Stimulated activated naive CD8-positive, alpha-beta T cell treated with anti-CD3 and anti-CD28 coated beads, Interleukin-15, Interleukin-2, amounts not matched to agents 100 U/mL and 50 U/mL, for 24 hours (primary cell): ENCODE results near the gene MLLT10.

Experiments used
- ATAC-seq: fragments of 150-1000 bp; cut with Tn5 transposase; one replicate; pipeline ENCODE4 v1.10.0; 2021
- DNase-seq: peaks from one replicate; pipeline ENCODE4 v3.0.0; 2021

The MLLT10 gene

GRCh38 chr10:21501731-21502347, 32.2 kb upstream of the MLLT10 start:
- ATAC-seq = no peak

DNA sequence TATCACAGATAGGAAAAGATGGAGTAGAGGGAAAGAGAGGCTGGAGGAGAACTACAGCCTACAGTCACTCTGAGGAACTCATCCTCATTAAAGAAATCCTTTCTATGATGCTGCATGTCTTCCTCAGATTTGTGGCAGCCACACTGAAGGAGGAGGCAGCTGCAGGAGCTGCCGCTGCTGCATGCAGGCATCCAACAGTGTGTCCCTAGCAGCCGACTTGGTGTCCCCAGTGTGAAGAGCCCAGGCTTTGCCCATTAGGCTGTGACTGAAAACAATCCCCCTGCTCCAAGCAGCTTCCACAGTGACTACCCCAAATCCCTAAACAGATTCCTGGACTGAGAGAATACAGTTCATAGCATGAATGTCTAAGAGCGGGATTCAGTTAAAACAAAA, 31.7 kb upstream of the MLLT10 start:
- no peak for ATAC-seq
- no peak for DNase-seq

More at GRCh38 chr10:21501731-21502347, 32.2 kb upstream of the MLLT10 start:
- DNase-seq = no peak

DNA sequence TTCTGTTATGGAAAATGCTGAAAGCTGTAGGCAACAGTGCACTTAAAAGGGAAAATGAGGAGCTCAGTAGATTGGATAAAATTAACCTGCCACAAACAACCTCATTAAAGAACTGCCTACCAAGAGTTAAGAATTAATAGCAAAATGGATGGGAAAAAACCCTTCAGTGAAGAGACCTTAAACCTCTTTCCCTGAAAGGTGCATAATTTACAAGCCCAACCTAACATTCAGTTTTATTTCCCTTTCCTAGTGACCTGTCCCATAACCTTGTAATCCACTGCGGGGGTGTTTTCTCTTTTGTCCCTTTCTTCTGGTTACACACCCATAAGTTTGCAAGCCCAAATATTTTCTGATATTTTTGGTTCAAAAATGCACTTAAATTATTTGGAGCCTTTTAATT, 30.5 kb upstream of the MLLT10 start:
- DNase-seq = no peak
- ATAC-seq = no peak

DNA sequence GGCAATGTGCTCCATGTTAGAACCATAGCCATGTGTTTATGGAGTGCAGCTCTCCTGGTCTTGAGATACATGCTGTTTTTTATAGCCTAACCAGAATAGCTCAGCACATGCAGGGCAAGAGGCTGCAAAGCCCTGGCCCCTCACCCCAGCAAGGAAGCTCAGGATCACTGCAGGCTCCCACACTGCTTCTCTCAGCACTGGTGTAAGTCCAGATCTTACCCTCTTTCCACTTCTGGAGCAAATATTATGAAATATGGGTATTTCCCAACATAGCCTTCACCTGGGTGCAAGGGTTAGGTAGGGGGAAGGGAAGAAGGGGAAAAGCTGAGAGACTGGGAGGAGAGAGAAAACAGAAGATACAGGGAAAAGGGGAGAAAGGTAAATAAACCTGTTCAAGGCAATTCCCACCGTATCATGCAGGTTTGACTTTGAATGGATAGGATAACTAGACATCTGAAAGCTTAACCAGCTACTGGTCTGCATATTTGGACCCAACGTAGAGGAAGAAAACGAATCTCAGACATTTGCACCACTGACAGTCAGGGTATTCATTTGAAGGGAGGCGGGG, 28.2 kb upstream of the MLLT10 start:
- ATAC-seq (no peak), DNase-seq (no peak)

- DNase-seq = no peak
- ATAC-seq = no peak
Observed at GRCh38 chr10:21506351-21506750, 27.7 kb upstream of the MLLT10 start.

DNA sequence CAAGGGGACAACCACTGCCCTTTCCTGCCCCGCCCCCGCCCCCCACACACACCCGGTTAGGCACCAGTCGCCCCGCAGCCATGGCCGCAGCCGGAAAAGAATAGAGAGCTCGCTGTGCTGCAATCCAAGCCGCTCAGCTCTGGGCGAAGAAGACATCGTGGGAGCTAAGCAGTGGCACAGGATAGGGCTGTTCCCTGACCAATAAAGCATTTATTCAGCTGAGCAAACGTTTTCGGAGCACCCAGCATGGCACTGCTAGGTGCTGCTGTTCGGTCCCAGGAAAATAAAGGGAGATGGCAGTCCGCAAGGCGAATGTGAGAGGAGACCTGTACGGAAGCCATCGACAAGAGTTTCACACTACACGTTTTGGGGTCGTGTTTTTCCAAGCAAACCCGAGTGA, 26.9 kb upstream of the MLLT10 start:
- DNase-seq (no peak), ATAC-seq (no peak)

DNA sequence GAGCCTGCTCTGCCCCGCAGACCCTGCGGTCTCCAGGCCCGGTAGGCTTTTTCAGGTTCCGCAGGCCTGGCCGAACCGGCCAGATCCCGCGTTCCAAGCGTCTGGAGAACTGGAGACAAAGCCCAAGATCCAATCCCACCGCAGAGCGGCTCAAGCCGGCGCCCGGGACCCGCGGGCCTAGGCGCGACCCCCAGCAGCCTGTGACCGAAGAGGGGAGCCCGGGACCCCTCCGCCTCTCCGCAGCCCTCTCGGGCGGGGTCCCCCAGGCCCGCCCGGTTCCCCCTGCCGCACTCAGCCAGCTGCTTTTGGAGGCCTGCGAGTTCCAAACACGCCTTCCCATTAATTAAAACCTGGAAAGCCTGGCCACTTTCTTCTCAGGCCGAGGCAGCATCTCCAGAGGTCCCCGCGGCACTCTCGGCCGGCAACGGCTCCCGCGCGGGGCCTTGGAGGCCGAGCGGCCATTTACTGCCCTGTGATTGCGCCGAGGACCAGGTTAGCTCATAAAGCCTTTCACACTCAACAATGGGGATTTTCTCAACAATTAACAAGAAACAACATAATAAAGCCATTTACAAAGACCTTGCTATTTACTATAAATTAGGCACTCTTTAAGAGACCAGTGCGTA, 25.2 kb upstream of the MLLT10 start:
- no peak for ATAC-seq
- no peak for DNase-seq

DNA sequence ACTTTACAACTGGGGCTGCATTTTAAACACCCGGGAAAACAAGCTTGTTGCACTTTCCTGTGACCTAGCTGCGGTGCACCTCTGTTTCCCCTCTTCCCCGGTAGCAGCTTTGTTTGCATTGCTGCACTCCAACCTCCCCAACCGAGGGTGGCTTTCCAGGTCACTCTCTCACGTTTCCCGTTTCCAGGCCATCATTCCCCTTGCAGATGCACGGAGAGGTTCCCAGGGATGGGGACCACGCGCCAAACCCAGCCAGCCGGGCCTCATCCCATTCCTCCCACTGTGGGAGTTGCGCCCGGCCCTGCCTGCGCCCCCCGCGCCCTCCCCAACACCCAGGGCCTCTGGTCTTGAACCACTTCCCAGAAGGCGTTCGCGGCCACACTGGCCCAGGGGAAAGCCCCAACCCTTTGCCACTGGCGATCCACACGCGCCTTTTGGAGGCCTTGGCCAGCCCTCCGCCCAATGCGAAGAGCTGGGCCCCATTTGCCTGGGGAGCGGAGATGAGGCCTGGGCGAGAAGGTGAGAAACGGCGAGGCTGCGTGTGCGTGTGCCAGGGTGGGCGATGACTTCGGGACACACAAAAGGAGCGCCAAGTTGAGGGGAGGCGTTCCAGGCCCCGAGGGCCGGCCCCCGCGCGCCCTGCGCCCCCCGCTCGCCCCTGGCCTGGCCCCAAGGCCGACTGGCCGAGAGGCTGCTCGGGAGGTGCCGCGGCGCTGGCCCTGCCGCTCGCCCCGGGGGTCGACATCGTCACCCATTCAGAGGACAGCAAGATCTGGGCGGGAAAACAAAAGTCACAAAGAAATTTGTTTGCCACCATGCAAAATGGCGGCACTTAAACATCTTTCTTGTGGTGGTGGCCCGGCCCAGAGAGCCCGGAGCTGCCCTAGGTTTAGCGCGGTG, 24.4 kb upstream of the MLLT10 start:
- ATAC-seq (no peak), DNase-seq (no peak)

- no peak for DNase-seq
- ATAC-seq = no peak
Observed at GRCh38 chr10:21510241-21511094, 23.6 kb upstream of the MLLT10 start.

DNA sequence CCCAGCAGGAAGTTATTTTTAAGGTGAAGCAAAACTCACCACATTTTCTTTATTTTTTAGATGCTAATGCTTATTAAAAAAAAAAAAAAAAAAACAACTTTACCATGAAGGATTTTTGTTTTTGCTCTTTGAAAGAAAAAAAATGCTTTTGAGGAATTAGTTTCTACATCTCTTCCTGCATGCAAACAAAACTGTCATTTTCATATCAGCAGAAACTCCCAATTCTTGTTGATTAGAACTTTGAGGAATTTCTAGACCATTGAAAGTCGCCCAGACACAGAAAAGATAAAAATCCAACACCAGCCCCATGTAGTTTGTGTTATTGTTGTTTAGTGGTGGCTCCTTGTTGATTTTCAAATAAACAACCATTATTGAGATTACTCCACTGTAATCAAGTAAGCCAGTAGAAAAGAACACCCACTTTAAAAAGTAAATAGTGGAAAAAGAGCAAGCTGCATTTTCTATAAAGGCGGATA, 22.9 kb upstream of the MLLT10 start:
- no peak for ATAC-seq
- DNase-seq = no peak

GRCh38 chr10:21511946-21512572, 22.0 kb upstream of the MLLT10 start:
- DNase-seq = no peak
- ATAC-seq = no peak

DNA sequence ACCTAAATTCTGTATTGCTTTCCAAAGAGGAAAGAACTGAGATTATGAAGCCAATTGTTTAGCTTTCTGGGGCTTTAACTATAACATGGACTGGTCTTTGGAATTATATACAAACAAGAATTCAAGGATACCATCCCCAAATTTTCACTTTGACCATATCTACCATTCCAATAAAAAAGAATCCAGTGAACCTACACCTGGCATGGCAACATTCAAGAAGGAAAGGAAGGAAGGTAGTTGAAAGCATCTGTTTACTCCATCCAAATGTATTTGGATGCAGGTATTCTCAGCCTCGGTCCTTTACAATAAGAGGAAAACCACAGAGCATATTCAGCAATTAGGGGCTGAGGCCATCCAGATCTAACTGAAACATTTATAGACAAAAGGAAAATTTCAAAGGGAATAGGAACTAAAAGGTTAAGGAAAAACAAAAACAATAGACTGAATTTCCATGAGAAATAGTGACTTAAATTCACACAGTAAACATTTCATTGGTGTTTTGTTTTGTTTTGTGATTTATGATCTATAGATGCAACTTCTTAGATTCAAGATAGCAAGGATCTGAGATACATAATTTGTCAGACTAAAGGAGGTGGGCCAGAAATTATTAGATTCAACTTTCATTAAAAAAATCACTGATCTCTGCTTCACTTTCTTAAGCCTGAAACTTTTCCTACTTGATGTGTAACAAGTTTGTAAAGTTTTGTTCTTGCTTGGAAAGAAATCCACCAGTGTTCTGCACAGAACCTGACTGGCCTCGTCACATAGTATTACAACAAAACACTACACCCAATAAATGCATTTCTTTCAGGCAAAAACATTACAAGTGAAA, 21.2 kb upstream of the MLLT10 start:
- ATAC-seq = no peak
- DNase-seq = no peak

DNA sequence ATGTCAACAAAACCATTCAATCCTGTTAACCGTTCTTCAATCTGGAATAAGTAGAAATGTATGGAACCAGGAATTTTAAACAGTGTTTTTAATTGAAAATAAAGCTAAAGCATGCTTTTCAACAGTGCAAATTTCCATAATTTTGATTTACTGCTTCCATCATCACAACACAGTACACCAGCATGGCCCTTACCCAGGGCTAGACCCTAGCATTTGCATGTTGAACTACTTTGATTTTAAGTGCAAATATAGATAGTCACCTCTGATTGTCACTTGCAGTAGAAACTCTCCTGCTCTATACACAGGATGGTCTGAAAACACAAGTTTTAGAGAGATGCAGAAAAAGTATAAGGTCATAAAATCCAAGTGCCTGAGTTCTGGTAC, 20.6 kb upstream of the MLLT10 start:
- DNase-seq = no peak
- no peak for ATAC-seq

DNA sequence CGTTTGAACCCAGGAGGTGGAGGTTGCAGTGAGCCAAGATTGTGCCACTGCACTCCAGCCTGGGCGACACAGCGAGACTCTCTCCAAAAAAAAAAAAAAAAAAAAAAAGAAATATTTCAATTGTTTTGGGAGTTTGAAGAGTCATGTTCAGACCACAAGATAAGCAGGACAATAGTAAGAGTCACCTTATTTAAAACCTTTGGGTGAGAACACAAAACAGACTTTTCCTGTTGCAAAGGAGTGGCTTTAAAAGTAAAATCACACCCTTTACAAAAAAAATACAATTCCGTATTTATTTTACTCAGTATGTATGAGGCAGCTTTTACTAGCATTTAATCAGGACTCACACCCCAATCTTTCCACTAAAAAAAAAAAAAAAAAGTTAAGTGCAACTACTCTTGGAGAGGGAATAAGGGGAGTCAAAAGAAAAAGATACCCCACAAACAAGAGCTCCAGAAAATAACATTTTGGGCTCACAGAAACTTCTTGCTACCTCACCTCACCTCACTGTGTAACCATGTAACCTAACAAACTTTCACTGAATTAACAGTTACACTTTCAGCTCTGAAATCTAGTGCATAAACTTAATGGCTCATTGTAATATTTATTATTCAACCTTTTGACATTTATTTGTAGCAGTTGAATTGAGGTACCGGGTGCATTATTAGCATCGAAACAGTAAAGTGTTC, 19.8 kb upstream of the MLLT10 start:
- no peak for DNase-seq

GRCh38 chr10:21514818-21515351, 19.1 kb upstream of the MLLT10 start:
- DNase-seq = no peak

More for the DNA sequence above, 19.8 kb upstream of the MLLT10 start:
- ATAC-seq = no peak

DNA sequence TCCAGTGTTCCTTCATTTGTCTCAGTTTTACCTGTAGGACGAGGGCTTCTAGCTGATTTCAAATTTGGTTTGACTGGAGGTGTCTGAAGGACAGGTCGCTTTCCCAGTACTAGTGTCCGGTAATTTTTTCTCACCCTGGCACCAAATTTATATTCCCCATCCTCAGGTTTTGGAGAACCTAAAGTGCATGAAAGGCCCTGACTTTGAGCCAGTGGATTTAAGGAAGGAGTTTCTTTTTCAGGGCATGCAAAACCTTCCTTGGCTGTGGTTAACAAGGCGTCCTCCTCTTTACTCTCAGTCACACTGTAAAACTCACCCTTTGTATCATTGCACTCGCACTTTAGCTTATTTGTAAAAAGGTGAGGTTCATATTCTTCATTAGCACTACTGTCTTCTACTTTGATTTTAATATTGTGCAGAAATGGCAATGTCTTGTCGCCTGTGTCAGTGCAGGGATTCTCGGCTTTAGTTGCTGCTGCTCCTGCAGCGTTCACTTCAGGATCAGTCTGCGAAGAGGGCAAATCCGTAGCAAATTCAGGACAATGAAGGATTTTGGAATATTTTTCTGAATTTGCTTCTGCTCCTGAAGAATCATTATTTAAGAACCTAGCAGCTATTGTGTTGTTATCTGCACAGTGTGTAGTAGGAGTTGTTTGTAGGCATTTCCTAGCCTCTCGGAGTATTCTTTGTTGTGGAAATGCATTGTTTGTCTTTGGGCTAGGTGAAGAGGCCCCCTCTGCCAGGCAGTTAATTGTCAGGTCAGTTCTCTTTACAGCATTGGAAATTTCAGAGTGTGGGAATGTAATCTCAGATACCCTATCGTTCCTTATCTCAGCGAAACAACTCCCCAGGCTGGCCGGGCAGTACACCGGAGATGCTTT, 18.4 kb upstream of the MLLT10 start:
- no peak for DNase-seq

More at GRCh38 chr10:21514818-21515351, 19.1 kb upstream of the MLLT10 start:
- no peak for ATAC-seq

GRCh38 chr10:21516242-21517131, 17.5 kb upstream of the MLLT10 start:
- ATAC-seq = peak; percentile 67
- DNase-seq = peak; percentile 44

More for the DNA sequence above, 18.4 kb upstream of the MLLT10 start:
- ATAC-seq = no peak
